HG03095 (cell line): ENCODE data around the gene ITIH2.
A peak's percentile ranks its signal among the peaks of the same experiment; 100 is the strongest.
"Not testable (repeated sequence)": the region's sequence is repeated elsewhere in the genome, so short reads cannot be mapped to it uniquely, and the experiment has no call there.

Source experiments
- ATAC-seq: cut with Tn5 transposase; IDR thresholded peaks from one replicate; pipeline ENCODE4 v1.9.1; 2021; ENCODE audit warnings: moderate library complexity; ENCODE audit not compliant: unreplicated experiment

ITIH2 gene, protein sequence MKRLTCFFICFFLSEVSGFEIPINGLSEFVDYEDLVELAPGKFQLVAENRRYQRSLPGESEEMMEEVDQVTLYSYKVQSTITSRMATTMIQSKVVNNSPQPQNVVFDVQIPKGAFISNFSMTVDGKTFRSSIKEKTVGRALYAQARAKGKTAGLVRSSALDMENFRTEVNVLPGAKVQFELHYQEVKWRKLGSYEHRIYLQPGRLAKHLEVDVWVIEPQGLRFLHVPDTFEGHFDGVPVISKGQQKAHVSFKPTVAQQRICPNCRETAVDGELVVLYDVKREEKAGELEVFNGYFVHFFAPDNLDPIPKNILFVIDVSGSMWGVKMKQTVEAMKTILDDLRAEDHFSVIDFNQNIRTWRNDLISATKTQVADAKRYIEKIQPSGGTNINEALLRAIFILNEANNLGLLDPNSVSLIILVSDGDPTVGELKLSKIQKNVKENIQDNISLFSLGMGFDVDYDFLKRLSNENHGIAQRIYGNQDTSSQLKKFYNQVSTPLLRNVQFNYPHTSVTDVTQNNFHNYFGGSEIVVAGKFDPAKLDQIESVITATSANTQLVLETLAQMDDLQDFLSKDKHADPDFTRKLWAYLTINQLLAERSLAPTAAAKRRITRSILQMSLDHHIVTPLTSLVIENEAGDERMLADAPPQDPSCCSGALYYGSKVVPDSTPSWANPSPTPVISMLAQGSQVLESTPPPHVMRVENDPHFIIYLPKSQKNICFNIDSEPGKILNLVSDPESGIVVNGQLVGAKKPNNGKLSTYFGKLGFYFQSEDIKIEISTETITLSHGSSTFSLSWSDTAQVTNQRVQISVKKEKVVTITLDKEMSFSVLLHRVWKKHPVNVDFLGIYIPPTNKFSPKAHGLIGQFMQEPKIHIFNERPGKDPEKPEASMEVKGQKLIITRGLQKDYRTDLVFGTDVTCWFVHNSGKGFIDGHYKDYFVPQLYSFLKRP

DNA sequence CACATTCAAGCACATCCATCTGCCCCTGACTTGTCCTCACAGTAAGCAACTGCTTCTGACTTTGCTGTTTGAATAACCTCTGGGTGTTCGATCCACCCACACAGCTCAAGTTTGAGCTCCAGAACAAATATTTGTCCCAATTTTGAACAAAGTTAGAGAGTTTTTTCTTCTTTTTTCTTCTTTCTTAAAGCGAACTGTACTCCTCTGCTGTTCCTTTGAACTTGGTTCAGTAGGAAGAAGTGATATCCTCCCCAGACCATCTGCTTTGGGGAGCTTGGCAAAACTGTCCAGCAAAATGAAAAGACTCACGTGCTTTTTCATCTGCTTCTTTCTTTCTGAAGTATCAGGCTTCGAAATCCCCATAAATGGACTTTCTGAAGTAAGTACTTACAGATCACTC, at the start of gene ITIH2:
Gene ITIH2, plus strand, starts transcription at position 177 of the 400 bp plus-strand sequence. Its CDS starts 119 bp downstream, at position 296.
- ATAC-seq, result no peak

DNA sequence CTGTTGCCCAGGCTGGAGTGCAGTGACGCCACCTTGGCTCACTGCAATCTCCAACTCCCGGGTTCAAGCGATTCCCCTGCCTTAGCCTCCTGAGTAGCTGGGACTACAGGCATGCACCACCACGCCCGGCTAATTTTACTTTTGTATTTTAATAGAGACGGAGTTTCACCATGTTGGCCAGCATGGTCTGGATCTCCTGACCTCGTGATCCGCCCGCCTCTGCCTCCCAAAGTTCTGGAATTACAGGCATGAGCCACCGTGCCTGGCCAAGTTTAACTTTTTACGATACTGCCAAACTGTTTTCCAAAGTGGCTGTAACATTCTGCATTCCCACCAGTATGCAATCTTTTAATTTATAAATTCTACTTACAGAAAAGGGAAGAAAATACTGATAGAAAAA, 46.0 kb upstream of the ITIH2 start:
- not testable (repeated sequence) for ATAC-seq

DNA sequence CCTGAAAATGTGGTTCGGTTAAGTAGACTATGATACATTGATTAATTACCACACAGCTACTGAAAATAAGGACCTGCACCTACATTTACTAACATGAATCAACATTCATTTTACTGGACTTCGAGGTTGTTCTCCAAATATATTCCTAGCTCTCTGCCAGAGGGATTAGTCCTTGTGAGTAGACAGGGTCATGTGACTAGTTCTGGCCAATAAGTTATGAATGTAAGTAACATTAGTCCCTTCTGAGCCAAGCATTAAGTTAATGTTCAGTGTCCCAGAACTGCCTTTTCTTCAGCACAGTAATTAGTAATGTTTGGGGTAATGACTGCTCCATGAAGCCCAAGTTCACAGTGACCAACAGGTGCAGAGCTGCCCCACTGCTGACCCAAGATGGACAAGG, 45.6 kb upstream of the ITIH2 start:
- no peak for ATAC-seq

DNA sequence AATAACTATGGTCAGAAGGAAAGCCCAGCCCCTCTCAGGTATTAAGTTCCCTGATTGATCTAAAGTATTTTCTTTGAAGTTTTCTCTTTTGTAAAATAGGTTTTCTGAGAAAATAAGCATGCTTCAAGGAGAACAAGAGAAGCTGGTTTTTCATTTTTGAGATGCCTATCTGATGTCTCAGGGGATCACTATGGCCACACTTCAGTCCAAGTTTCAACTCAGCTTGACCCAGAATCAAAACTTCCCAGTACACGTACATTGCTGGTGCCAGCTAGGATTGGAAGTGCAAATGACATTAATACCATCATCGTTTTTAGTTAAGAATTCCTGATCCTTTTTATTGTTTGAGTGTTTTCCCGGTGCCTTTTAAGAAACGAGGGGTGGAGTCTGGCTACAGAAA, 43.6 kb upstream of the ITIH2 start:
- no peak for ATAC-seq

DNA sequence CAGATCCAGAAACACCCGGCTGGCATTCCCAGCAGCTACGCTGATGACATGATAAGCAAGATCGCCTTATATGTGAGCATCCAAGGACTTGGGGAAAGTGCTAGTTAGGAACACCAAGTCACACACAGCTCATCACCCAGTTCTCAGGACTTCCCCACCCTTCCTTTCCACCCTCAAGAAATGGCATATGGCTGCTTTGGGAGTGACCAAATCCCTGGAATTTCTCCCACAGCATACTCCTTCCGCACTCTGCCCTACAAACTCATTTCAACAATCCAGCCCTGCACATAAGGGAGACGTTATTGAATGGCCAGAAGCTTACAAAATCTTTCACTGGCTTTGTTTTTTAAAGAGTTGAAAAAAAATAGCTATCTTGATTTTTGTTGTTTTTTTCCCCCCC, 40.6 kb upstream of the ITIH2 start:
- ATAC-seq, result no peak

DNA sequence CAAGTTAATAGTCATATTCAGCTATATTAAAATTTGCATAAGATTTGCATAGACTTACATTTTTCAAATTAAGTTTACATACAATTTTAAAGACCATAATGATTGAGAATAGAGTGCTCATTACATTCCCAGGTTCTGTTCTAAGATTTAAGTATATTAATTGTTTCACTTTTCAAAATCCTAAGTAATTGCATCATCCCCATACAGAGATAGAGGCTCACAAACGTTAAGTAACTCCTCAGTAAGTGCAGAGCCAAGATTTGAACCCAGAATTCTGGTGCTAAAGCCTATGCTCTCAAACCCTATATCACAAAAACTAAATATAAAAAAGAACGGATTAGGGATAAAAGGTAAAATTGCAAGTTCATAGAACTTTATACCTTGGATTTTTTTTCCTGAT, 38.4 kb upstream of the ITIH2 start:
- ATAC-seq, result no peak

DNA sequence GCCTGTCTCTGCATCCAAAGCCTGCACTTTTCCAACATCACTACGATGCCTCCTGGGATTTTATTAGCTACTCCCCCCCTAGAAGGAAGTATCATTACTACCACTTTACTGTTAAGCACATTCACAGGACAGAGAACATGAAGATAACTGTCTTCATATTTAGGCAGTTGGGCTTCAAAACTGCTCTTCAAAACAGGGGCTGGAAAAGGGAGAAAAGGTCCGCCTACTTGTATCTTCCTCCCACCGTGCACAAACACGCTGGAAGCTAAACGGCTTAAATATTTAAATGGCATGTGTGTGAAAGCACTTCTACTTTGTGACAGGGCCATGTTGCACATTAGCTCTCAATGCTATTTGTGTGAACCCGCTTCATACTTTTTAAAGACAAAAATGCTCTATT, 37.3 kb upstream of the ITIH2 start:
- ATAC-seq, result no peak

DNA sequence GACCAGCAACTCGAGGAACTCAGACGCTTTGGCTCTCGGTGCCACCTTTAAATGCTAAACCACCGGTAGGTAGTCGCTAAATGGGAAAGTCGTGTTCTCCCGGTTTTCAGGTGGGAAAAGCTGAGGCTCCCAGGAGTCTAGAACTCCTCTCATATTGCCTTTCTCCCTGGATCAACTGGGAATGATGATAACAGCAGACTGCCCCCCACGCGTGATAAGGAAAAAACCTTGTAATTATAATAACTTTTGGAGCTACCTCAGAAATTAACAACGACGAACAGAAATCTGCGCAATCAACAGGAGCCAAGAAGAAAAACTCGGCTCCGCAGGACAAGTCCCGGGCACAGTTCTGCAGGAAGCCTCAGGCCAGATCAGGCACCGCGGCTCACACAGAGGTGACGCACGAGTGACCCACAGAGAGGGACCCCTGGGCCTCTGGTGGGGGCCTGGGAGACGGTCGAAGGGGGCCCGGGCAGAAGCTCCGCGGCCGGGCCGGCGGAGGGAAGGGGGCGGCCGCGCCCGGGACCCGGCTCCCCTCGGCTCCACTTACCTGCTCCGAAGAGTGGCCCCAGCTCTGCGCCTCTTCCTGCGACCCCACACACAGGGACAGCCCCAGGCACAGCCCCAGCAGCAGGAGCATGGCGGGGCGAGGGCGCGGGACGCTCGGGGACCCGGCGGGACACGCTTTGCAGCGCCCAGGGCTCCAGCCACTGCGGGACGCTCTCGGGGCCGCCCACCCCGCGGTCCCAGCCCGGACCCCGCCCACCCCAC, 36.7 kb upstream of the ITIH2 start, which contains the start of gene ITIH5:
Gene ITIH5, minus strand, starts transcription at position 714 of the 771 bp plus-strand sequence. Its CDS starts 74 bp downstream, at position 640.
- ATAC-seq, result no peak

DNA sequence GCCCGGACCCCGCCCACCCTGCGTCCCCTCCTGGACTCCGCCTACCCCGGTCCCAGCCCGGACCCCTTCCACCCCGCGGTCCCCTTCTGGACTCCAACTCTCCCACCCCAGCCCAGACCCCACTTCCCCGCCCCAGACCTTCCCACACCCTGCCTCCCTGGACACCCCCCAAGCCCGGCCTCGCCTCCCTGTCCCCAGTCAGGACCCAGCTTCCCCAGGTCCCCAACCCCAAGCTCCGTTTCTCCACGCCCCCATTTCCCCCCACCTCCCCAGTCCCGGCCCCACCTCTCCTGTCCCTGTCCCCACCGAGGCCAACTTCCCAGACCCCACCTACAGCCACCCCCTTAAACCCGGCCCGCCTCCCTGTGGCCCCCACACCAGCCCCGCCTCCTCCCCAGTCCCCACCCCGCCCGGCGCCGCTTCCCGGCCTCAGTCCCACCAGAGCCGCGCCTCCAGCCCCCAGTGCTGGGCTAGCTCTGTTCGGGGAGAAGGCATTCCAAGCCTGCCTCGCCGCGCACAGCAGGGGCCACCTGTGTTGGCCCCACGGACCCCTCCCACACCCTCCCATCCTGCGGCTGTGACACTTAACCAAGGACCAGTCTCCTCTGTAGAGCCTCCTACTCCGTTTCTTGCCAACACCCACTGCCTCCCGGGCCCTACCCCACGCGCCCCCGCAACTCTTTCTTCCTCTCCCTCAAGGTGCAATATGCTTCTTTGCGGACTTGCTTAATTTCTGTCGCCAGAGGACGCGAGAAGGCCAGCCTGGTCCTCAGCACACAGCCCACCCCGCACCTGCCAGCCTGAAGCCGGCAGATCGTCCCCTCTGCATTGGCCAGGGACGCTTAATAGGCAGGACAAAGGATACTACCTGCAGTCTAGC, 35.6 kb upstream of the ITIH2 start:
- no peak for ATAC-seq

DNA sequence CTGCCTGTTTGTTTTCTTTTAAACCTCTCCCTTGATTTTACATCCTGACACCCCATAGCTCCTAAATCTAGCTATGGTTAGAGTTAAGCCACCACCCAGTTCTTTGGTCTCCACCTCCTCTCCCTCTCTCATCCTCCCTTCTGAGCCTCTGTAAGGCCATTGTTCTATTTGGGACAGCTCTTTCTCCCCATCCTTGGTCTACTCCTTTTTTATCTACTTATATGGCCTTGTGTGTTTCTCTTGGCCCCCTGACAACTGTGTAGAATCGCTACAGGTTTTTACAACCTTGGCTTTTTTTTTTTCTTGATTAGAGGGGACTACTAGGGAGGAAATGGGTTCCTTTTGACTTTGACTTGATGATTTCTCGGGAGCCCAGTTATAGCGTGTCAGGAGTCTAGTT, 33.0 kb upstream of the ITIH2 start:
- ATAC-seq, result no peak

DNA sequence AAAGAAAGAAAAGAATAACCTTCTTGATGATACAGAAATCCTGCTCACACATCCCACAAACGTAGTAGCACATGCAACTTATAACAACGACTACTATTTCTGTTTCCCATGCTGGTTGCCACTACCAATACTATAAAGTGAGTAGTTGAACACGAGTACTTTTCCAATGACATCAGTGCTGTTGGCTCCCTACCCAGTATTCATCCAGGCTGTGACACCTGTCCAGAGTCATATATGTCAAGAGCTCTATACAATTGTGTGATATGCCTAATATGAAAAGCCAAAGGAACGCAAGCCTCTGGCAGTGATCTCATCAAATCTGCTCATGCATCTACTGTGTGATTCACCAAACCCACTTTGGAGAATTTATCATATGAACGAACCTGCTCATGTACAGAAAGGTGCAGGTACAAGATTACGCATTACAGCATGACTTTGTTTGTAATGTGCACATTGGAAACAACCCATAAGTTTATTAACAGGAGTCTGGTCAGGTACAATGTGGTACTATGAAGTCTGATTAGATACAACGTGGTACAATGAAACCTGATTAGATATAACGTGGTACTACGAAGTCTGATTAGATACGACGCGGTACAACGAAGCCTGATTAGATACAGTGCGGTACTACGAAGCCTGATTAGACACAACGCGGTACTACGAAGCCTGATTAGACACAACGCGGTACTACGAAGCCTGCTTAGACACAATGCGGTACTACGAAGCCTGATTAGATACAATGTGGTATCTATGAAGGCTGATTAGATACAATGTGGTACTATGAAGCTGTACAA, 30.6 kb upstream of the ITIH2 start:
- no peak for ATAC-seq

DNA sequence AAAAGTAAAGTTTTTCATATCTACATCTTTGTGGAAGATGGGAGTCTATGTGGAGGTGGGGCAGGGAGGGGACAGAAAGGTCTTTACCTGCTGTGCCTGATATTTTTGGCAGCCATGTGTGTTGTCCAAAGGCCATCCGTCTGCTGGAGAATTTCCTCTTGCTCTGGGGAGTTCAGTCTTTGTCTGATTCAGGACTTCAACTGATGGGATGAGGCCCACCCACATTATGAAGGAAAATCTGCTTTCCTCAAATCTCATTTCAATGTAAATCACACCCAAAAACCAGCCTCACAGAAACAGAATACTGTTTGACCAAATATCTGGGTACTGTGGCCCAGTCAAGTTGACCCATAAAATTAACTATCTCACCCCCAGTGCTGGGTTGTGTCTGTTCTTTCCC, 23.9 kb upstream of the ITIH2 start:
- no peak for ATAC-seq

DNA sequence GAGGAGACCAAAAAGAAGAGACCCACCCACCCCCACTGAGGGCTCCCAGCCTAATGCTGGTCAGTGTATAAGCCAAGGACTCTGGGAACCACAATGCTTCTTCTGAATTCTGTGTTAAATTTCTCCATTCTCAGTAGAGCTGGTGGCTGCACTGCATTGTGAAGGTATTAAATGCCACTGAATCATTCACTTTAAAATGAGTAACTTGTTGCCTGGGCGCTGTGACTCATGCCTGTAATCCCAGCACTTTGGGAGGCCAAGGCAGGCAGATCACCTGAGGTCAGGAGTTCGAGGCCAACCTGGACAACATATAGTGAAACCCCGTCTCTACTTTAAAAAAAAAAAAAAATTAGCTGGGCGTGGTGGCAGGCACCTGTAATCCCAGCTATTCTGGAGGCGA, 23.0 kb upstream of the ITIH2 start:
- not testable (repeated sequence) for ATAC-seq

DNA sequence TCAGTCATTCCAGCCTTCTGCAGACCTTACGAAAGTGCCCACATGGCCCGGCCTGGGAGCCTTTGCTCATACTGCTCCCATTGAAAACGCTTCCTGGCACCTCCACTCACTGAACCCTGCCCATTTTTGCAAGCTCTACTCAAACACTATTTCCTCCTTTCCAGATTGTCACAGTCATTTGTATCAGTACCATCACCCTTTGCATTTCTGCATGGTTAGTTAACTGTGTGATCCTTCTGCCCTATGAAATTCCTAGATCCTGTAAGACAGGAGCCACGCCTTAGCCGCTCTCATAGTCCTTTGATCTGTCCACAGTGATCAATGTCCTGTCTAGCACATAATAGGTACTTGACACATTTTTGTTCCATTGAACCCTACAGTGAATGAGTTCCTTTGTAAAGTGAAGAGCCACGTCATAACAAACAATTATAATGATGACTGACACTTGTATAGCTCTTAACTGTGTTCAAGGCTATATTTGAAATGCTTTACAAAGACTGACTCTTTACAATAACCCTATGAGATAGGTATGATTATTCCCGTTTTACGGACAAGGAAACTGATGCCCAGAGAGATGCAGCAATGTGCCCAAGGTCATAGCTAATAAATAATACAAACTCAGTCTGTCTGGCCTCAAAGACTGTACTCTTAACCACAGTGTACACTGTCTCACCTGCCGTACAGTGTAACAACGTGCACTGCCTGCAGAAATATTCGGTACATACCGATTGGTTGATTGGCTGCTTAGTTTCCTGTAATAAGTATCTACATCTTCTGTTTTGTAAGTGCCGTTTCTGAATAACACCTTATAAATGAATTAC, 16.6 kb upstream of the ITIH2 start:
- no peak for ATAC-seq

DNA sequence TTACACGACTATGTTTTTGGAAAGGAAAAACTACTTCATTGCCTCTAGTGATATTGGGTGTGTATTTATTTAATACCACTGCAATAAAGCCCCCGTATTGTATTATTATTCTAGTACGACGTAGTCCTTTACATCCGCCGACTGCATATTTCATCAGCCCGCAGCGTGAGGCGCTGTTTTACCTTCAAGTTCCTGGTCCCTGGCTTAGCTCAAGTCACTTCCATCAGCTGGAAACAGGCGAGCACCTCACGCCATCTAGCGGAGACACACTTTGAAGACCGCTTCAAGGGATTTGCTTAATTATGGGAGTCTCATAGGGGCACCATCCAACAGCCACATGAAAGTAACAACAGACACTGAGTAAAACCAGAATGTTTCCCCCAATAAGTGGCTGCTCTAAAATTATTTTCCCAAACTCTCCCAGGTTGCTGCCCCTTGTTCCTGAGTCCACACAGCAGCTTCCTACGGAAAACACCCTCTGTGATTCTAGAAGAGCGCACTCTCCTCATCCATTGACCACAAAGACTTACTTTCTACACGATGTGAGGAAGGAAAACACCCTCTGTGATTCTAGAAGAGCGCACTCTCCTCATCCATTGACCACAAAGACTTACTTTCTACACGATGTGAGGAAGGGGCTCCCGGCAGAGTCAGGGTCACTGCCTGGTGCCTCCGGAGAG, 15.7 kb upstream of the ITIH2 start:
- peak; percentile 98 for ATAC-seq

DNA sequence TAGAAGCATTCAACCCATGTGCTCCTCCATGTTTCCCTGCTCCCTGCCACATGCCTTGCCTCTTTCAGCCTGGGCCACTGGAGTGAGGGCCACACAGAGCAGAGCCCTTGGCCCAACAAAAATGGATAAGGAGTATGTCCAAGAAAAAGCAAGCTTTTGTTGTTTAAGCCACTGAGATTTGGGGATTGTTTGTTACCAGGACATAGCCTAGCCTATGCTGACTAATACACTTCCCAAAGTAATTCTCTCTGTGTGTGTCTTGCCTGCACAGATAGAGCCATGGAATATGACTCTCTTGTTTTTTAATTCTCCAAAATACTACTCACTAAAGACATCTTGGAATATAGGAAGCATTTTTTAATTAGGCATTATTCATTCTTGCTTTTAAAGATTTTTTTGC, 13.5 kb upstream of the ITIH2 start:
- no peak for ATAC-seq

DNA sequence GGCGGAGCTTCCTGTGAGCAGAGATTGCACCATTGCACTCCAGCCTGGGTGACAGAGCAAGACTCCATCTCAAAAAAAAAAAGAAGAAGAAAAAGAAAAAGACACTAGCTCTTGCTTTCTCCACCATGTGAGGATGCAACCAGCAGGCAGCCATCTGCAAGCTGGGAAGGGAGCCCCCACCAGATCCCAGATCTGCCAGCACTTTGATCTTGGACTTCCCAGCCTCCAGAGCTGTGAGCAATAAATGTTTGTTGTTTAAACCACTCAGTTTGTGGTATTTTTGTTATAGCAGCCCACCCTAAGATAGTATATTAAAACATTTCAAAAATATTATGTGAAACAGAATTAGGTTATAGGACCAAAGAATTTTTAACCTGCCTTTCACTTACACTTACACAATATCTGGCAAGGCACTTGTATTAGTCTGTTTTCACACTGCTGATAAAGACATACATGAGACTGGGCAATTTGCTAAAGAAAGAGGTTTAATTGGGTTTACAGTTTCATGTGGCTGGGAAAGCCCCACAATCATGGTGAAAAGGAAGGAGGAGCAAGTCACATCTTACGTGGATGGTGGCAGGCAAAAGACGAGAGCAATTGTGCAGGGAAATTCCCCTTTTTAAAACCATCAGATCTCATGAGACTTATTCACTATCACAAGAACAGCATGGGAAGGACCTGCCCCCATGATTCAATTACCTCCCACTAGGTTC, 12.1 kb upstream of the ITIH2 start:
- not testable (repeated sequence) for ATAC-seq
